ENCODE data around the gene BCR.

The BCR gene

GRCh38 chr22:23256986-23257888, 76.9 kb downstream of the BCR start:
- H3K4me3 ChIP-seq (replicated peaks; ENCODE audit: insufficient read depth, low read length): no peak overlapping the region
- H3K27ac ChIP-seq (replicated peaks): no peak overlapping the region
- DNase-seq (ENCODE audit: low read depth in 1 of 2, low spot score in 1 of 2): no peak
- no peak for TF ChIP-seq GABPA (IDR thresholded peaks at IDR 0.05; ENCODE audit: low read depth)
- TF ChIP-seq CTCF (IDR thresholded peaks at IDR 0.05; ENCODE audit: insufficient read depth, low read length): no peak
- TF ChIP-seq REST (IDR thresholded peaks at IDR 0.05; ENCODE audit: insufficient replicate concordance, low read depth): no peak
- no peak for TF ChIP-seq POLR2AphosphoS5 (IDR thresholded peaks at IDR 0.05; ENCODE audit: low read depth)
- no peaks in the 10 kb centered on the region for H3K27me3 ChIP-seq (ENCODE audit: insufficient read depth, poor library complexity, severe bottlenecking)

GRCh38 chr22:23257889-23258825, 77.8 kb downstream of the BCR start:
- no peak overlapping the region for H3K4me3 ChIP-seq (replicated peaks; ENCODE audit: insufficient read depth, low read length)
- H3K27me3 ChIP-seq (ENCODE audit: insufficient read depth, poor library complexity, severe bottlenecking): no peaks in the 10 kb centered on the region
- TF ChIP-seq POLR2AphosphoS5 (IDR thresholded peaks at IDR 0.05; ENCODE audit: low read depth) (no peak), GABPA (IDR thresholded peaks at IDR 0.05; ENCODE audit: low read depth) (no peak), SPI1 (IDR thresholded peaks at IDR 0.05; ENCODE audit: borderline replicate concordance, low read depth) (no peak), REST (IDR thresholded peaks at IDR 0.05; ENCODE audit: insufficient replicate concordance, low read depth) (no peak), CTCF (IDR thresholded peaks at IDR 0.05; ENCODE audit: insufficient read depth, low read length) (no peak)
- no peak overlapping the region for H3K27ac ChIP-seq (replicated peaks)
- DNase-seq (ENCODE audit: low read depth in 1 of 2, low spot score in 1 of 2): no peak

GRCh38 chr22:23258826-23259170, 78.5 kb downstream of the BCR start:
- H3K27me3 ChIP-seq (ENCODE audit: insufficient read depth, poor library complexity, severe bottlenecking): no peaks in the 10 kb centered on the region

More at GRCh38 chr22:23258826-23259170, 78.5 kb downstream of the BCR start:
- Histone ChIP-seq H3K4me3 (replicated peaks; ENCODE audit: insufficient read depth, low read length) (no peak overlapping the region), H3K27ac (replicated peaks) (no peak overlapping the region)
- DNase-seq (ENCODE audit: low read depth in 1 of 2, low spot score in 1 of 2): no peak
- TF ChIP-seq POLR2AphosphoS5 (IDR thresholded peaks at IDR 0.05; ENCODE audit: low read depth) (no peak), SPI1 (IDR thresholded peaks at IDR 0.05; ENCODE audit: borderline replicate concordance, low read depth) (no peak), REST (IDR thresholded peaks at IDR 0.05; ENCODE audit: insufficient replicate concordance, low read depth) (no peak), GABPA (IDR thresholded peaks at IDR 0.05; ENCODE audit: low read depth) (no peak), CTCF (IDR thresholded peaks at IDR 0.05; ENCODE audit: insufficient read depth, low read length) (no peak)
